Measurements from ENCODE around the gene RTTN. TPM values are rescaled to one million over a fixed set of nuclear protein-coding genes. Genes with fewer than 3 reads are reported as not detected.
"Not testable (repeated sequence)": the region's sequence is repeated elsewhere in the genome, so short reads cannot be mapped to it uniquely, and the experiment has no call there.

The RTTN gene
- 12.1 and 14.1 TPM in 2 replicates for total RNA-seq

- no peak for TF ChIP-seq CTCF (conservative IDR thresholded peaks at IDR 0.05; ENCODE audit: low read depth, low read length)
- peak within 1 kb of the TSS; percentile 87 for H3K4me3 ChIP-seq (ENCODE audit: low read depth, low read length)
These were observed at the start of gene RTTN for GRCh38 chr18:70205421-70206397. Gene RTTN (minus strand): TSS chr18:70205687. CDS start chr18:70205658, 29 bp downstream.

GRCh38 chr18:70250781-70251180 is 45.3 kb upstream of the RTTN start:
- no peak for DNase-seq (ENCODE audit: low read depth)
- no peak overlapping the region for H3K4me3 ChIP-seq (ENCODE audit: low read depth, low read length)
- TF ChIP-seq CTCF (conservative IDR thresholded peaks at IDR 0.05; ENCODE audit: low read depth, low read length): no peak

More at GRCh38 chr18:70205421-70206397, at the start of gene RTTN:
- DNase-seq (ENCODE audit: low read depth): peak; percentile 59

GRCh38 chr18:70249861-70250260 is 44.4 kb upstream of the RTTN start:
- not testable (repeated sequence) for H3K4me3 ChIP-seq (ENCODE audit: low read depth, low read length); DNase-seq (ENCODE audit: low read depth)

- no peak overlapping the region for H3K4me3 ChIP-seq (ENCODE audit: low read depth, low read length)
- DNase-seq (ENCODE audit: low read depth): no peak
- no peak for TF ChIP-seq CTCF (conservative IDR thresholded peaks at IDR 0.05; ENCODE audit: low read depth, low read length)
These were observed 43.6 kb upstream of the RTTN start for GRCh38 chr18:70249118-70249517.

GRCh38 chr18:70246061-70246466 is 40.6 kb upstream of the RTTN start:
- TF ChIP-seq CTCF (conservative IDR thresholded peaks at IDR 0.05; ENCODE audit: low read depth, low read length): no peak
- no peak overlapping the region for H3K4me3 ChIP-seq (ENCODE audit: low read depth, low read length)
- DNase-seq (ENCODE audit: low read depth): no peak

GRCh38 chr18:70243131-70243929 is 37.8 kb upstream of the RTTN start:
- no peak overlapping the region for H3K4me3 ChIP-seq (ENCODE audit: low read depth, low read length)
- no peak for DNase-seq (ENCODE audit: low read depth)

GRCh38 chr18:70236921-70237320 is 31.4 kb upstream of the RTTN start:
- not testable (repeated sequence) for DNase-seq (ENCODE audit: low read depth); H3K4me3 ChIP-seq (ENCODE audit: low read depth, low read length)

More at GRCh38 chr18:70243131-70243929, 37.8 kb upstream of the RTTN start:
- no peak for TF ChIP-seq CTCF (conservative IDR thresholded peaks at IDR 0.05; ENCODE audit: low read depth, low read length)

All from epithelial cell of proximal tubule (primary cell).